Stimulated activated CD4-positive, alpha-beta T cell treated with anti-CD3 and anti-CD28 coated beads, Interleukin-4, amount 100 ng/mL, for 24 hours (primary cell): ENCODE results near the gene CTSO.

Experiments
- DNase-seq: peaks from one replicate; pipeline ENCODE4 v3.0.0-alpha.2; 2020

CTSO gene, protein sequence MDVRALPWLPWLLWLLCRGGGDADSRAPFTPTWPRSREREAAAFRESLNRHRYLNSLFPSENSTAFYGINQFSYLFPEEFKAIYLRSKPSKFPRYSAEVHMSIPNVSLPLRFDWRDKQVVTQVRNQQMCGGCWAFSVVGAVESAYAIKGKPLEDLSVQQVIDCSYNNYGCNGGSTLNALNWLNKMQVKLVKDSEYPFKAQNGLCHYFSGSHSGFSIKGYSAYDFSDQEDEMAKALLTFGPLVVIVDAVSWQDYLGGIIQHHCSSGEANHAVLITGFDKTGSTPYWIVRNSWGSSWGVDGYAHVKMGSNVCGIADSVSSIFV

DNA sequence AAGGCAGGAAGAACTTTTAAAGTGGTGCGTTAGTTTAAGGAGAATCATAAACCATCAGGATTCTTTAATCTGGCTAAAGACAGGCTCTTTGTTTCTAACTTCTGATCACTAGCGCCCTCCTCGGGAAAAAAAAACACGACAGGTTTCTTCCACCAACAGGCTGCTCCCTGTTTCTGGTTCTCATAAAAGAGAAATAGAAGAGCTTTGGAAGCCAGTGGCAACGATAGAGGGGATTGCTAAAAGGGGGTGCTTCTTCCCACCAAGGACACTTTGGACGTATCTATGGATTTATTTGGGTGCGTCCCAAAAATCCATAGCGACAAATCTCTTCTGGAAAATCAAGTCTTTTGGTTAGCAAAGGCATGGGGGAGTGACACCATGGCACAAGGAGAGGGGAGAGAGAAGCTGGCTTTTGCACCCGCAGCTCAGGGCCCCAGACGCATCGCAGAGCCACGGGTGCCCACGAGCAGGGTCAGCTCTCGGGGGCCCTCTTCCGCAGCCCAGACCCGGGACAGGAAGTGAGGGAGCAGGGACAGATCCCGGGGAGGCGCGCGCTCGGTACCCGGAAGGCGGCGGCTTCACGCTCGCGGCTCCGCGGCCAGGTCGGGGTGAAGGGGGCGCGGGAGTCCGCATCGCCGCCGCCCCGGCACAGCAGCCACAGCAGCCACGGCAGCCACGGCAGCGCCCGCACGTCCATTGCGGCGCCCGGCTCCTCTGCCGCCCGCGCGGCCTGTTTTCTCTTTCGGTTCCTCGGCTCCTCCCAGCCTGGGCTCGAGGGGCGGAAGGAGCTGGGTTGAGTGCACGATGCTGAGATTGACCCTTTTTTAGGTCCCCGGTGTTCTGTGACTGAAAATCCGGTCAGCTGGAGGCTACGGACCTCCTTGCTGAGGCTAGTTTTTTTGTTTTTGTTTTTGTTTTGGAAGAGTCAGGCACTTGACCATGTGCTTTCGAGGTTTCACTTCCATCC is at the start of gene CTSO:
CTSO (minus strand) TSS at position 716 of the 967 bp plus-strand sequence; CDS start at position 697, 19 bp downstream.
- DNase-seq = peak; percentile 72

DNA sequence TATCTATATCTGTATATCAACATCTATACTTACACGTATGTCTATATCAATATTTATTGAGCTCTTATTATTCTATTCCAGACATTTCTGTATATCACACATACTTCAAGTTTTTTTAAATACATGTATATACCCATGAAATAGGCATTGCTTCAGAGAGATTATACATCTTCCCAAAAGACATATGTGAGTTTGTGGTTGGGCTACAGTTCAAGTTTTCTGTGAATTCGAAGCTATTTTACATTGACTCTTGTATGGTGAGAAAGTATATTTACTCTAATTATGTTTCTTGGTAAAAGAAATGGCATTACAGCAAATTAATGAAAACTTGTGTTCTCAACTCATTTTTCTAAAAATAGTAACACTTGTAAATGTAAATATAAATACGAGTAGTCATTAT is 46.8 kb upstream of the CTSO start:
- no peak for DNase-seq

DNA sequence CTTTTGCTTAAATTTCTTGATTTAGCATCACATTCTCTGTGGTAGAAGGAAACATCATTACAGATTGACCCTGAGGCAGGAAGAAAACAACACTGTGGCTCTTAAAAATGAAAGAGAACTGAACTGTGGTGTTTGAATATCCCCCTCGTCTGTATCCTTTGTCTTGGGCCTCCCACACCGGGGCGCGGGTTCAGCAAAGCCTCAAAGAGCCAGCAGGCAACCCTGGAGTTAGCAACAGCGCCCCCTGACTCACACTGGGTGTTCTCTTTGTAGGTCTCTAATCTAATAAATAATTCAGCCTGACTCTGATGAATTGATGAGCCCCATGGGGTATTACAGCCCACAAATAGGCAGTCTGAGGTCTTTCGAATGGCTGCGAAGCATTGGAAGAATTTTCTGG is 46.1 kb upstream of the CTSO start:
- no peak for DNase-seq

DNA sequence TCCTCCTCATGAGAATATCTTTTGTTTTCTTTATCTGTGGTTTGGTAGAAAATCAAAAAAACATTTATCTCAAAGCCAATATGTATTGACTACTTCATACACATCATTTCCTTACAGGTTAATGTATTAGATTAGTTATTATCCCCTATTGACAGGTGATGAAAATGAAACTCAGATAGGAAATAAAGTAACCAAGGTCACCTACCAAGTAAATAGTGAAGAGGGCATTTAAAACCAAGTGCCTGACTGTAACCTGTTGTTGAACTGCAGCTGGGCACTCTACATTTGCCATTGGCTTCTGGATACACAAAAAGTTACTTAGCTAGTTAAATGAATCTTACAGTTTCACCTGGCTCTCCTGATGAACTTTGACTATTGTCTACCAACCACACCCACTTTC is 41.4 kb upstream of the CTSO start:
- no peak for DNase-seq

DNA sequence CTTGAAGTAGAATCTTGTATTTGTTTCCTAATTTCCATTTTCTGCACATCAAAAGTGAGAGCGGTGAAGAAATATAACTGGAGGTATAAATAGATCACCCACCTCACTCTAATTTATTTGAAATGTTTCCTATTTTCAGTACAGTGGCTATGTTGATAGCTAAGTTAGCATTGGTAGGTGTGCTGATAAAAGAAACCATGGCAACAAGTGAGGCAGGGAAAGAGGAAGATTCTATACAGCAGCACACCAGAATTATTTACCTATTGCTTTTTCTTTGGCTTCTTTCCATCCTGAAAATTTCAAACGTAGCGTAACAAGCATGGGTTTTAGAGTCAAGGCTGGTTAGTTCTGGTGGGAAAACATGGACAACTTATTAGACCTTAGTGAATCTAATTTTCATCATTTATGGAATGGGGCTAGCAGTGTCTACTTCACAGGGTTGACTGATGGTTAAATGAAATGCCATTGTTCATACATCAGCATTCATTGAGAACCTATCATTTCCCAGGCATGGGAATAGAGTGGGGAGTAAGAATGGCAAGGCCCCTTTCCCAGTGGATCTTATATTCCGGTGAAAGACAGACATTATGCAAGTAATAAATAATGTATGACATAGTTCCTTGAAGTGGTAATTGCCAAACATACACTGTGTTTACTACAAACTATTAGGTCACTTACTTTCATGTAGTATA is 30.6 kb upstream of the CTSO start:
- no peak for DNase-seq

DNA sequence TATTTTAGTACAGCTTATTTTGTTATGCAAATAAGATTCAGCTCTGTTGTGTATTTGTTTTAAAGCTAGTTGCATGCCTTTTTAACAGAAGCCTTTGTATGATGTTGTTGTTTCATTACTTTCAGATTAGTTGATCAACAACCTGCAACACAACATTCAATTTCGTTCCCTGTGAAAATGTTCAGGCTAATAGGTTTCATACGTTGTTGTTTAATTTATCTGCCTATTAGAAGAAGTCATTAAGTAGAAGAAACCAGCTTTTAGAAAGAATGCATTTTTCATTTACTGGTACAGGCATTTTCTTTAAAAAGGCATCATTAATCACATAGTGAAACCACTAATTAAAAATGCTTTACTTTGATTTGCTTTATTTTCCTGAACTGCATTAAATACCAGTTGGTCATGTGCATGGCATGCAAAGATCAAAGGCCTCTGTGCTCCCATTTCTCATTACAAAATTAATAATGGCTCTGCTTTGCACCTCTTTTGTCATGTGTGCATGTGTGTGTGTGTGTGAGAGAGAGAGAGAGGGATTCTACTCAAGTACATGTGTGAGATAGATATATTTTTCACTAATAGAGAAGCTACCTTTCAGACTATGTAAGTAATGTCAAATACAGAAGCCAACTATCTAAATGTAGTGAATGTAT is 29.2 kb upstream of the CTSO start:
- no peak for DNase-seq

DNA sequence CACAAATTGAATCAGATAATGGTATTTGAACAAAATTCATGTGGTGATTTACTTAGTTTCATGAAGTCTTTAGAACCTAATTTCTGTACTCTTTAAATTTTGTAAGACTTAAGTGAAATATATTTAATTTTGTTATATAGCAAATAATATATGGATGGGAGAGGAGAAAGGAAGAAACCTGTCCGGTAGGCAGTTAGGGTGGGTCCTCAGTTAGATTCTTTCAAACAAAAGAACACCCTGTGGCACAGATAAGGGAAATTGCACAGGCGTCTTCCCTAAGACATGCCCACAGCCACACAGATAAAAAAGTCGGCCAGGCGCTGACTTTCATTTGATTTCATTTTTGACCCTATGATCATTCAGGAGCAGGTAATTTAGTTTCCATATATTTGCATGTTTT is 25.1 kb upstream of the CTSO start:
- DNase-seq = no peak

DNA sequence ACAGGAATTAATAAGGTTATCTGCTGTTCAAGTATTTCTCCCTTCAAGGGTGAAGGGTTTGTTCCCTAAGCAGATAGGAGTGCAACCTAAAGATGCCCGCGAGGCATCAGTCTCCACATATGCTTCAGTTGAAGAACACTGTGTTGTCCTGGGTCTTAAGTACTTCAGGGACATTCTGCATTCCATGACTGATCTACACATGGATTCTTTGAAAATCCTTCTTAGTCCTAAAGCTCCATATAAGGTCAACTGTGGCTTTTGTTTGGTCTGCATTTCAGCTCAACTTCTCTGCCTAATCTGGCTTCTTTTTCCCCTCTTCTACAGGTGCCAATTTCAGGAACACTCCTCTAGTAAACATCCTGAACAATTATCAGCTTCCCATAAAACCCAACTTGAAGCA is 21.8 kb upstream of the CTSO start:
- DNase-seq = no peak

DNA sequence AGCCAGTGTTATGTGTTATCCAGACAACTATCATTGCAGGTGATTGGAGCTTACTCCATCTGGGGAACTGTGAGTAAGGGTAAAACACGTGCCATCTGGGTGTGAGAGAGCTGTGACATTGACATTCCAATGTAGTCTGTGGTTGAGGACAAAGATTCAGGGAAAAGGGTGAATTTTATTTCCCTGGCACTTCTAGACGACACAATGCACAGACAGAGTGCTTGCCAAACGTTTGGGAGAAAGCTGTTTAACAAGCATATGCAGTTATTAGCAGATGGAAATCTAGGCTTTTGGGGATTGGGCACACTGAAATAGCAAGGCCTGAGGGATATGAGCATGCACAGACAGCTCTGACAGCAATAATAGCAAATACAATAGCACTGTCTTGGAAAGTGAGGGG is 21.3 kb upstream of the CTSO start:
- no peak for DNase-seq

DNA sequence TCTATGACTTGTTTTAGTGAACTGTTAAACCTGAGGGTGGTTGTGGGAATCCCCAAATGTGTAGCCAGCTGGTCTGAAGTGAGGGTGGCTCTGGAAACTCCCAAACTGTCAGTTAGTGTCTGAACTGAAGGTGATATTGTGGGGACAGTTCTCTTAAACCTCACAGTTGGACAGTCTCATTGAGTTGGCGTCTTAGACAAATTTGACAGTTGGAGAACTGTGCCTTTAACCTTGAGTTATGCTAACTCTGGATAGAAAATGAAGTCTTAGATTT is 20.7 kb upstream of the CTSO start:
- DNase-seq = no peak

DNA sequence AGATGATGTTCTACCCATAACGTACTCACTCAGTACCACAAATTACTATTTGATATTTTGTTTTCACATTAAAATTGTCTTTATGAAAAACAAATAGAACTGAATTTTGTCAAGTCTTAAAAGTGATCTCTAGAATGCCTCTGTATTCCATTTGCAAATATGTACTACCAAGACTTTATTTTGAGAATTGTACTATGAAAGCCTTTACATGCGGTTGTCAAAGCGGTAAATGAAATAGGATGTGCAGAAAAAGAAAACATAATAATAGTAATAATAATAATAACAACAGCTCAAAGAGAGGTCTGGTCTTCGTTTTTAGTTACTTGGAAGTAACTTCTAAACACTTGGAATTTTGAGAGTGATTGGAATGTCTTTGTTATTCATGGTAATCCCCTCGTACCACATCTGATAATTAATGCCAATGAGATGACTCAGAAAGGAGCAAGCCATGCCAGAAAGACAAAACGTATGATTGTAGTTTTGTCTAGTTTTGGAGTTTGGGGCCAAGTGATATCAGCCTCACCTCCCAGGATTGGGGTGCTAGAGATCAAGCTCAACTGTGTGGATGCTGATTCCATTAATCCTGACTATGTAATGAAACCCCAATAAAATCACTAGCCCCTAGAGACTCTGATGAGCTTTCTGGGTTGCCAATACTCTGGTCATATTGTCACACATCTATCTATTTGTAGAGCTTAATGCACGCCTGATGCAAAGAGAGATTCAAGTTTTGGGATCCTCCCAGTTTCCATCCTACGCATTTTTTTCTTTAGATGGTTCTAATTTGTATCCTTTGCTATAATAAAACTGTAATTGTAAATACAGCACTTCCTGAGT is 20.2 kb upstream of the CTSO start:
- no peak for DNase-seq

DNA sequence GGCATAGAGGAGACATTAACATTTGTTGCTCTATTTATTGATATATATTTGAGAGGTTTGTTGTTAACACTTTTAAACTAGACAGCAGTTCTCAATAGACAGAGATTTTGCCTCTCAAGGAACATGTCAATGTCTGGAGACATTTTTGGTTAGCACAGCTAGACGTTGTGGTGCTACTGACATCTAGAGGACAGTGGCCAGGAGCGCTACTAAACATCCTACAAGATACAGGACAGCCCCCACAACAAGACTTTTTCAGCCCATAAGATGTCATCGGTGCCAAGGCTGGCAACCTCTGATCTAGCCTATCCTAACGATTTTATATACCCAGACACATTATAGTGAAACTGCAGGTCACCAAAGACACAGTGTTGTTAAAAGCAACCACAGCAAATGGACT is 18.4 kb upstream of the CTSO start:
- no peak for DNase-seq

DNA sequence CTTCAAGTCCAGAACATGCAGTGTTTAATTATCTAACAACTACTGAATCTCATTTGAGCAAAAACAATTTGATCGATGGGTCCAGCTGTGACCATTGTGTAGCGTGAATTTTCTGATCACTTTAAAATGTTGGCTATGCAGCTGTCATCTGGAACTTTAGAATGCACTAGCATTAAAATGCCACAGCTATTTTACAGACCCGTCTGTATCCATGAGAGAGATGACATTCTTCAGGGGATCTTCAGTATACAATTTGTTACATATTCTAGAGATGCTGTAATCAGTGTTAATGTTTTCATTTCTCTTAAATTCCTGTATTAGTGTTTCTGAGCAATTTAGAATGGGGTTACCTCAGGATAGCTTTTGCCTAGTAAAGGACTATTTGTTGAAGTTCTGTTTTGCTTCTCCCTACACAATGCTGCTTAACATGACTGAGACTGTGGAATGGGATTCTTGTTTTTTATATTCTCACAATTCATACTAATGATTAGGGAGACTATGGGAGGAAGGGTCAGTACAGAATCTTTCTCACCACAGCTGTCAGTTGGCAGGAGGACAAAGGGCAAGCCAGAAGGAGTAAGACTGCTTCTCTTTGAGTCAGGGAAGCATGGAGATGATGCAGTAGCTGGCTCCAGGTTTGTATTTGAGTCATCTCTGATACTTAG is 13.2 kb upstream of the CTSO start:
- no peak for DNase-seq

DNA sequence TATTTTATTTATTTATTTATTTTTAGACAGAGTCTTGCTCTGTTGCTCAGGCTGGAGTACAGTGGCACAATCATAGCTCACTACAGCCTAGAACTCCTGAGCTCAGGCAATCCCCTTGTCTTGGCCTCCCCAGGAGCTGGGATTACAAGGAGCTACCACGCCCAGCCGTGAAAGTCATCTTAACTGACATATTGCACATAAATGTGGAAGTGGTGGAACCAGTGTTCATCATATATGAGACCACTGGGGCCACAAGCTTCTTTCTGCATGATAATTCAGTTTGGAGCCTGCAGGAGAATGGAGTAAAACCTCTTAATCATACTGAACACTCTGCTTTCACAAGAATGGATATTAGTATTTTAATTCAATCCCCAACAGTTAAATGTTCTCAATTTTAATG is 12.5 kb upstream of the CTSO start:
- DNase-seq = no peak

DNA sequence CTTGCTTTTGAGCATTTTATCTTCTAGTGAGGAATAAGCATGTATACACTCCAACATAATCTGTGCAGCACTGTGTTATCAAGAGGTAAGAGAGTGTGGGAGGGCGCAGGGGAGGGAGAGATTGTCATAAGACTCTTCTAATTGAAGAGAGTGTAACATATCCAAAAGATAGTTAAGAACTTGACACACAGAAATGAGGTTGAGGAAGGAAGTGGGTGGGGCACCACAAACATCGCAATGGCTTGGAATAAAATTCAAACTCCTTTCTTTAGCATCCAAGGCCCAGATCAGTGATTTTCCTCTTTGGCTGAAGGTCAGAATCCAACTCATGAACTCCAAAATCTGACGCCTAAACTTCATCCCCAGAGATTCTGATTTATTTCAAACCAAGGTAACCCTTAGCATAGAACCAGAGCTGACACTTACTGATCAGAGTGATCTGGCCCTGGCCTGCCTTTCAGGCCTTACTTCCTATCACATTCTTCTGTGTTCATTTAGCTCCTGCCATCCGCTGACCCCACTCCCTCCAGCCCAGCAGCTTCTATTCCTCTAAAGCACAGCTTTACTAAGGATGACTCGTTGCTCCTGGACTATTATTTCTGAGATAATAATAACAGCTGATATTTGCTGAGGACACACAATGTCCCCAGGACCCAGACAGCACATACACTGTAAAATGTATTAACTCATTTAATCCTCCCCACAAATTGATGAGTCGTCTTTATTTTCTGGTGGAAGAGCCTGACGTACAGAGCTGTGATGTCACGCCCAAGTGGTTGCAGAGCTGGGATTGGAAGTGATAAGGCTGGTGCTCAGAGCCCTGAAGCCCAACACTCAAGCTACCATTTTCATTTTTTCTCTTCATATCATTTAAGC is 10.6 kb upstream of the CTSO start:
- no peak for DNase-seq

DNA sequence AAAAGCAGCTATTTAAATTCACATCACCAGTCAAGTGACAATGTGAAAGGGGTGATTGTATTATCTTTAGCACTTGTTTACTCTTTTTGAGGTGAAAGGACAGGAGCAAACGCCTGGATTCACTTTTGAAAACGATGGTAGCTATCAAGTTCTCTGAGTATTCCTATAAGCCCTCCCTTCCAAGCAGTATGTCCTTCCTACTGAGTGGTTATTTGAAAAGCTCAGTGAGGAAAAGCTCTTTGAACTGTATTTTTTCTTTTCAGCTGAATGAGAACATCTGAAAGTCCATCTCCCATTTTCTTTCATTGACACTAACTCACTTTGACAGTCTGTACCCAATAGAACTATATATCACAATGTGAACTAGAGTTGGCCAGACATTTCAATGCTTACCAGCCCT is 9.1 kb upstream of the CTSO start:
- no peak for DNase-seq

DNA sequence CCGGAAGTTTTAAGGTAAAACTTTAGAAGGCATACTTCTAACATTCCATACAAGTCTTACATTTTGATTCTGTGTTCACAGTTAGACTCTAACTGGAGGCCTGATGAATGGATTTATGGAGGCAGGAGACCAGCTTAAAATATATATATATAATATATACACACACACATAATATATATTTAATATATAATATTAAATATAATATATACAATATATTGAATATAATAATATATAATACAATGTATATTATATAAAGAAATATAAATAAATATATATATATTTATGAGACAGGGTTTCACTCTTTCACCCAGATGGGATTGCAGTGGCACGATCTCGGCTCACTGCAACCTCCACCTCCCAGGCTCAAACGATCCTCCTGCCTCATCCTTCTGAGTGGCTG is 7.9 kb upstream of the CTSO start:
- no peak for DNase-seq

DNA sequence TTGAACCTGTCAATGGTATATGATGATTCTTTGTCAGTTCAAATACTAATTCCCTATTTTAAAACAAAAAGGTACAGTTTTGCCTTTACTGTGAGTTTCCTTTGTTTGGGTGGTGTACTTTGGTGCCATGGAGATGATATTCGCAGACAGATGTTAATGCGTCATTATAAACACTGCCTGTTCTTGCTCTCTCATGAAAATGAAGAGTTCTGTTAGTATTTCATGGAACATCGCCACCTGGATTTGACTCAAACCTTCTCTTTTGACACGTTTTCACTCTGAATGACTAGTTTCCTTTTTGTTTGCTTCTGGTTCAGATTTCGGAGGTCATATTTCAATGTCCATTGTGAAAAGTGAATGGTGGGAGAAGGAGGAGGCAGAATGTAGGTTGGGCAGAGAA is 6.9 kb upstream of the CTSO start:
- DNase-seq = no peak

DNA sequence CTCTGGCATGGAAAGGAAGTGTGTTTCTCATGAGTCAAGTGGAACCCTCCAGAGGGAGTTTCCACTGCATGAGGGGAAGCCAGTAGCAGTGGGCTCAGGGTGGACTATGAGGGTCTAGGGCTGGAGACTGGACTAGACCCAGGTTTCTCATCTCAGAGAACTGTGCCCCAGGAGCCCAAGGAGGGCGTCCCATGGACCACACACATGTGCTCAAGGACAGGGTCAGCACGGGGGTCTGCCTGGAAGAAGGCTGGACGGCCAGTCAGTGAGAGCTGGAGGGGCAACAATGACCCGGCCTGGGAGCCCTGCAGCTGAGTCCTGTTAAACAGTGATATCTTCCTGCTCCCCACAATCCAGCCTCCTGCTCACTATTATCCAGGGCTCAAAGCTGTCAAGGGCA is 5.8 kb upstream of the CTSO start:
- no peak for DNase-seq

DNA sequence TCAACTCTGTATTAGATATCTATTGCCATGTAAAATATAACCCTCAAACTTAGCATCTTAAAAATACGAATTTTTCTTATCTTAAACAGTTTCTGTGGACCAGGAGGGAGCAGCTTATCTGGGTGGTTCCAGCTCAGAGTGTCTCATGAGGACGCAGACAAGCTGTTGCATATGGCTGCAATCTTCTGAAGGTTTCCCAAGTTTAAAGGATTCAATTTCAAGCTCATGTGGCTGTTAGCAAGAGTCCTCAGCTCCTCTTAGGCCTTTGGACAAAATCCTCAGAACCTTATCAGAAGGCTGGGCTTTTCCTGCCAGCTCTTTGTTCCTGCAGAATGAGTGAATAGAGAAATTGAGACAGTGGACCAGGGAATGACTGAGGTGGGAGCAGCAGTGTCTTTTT is 2.8 kb upstream of the CTSO start:
- DNase-seq = no peak

DNA sequence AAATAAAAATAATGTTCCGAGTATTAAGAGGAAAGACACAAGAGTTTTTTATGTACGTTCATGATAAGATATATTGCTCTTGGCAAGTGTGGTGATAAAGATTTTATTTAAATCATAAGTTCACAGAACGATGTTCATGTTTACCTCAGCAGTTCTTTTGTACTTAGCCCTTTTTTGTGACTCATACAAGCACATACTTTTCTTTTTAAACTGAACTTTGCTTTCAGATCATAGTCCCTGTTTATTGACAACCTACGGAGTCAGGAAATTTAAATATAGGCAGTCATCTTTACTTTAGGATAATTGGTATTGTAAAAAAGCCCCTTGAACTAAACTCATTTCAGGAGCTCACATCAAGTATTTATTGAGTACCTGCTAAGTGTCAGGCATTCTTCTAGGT is 1.3 kb upstream of the CTSO start:
- no peak for DNase-seq
